Dedifferentiated amniotic fluid mesenchymal stem cell (primary cell): ENCODE measurements around the gene FMO3.

Experiments used
- DNase-seq: peaks from one replicate; pipeline ENCODE4 v3.0.0-alpha.2; 2016; ENCODE audit errors: extremely low spot score

FMO3 gene

GRCh38 chr1:171090604-171091003 is at the start of gene FMO3:
TSS of gene FMO3 (plus strand) at chr1:171090905. CDS start at chr1:171092659, 1,754 bp downstream.
- no peak for DNase-seq

DNA sequence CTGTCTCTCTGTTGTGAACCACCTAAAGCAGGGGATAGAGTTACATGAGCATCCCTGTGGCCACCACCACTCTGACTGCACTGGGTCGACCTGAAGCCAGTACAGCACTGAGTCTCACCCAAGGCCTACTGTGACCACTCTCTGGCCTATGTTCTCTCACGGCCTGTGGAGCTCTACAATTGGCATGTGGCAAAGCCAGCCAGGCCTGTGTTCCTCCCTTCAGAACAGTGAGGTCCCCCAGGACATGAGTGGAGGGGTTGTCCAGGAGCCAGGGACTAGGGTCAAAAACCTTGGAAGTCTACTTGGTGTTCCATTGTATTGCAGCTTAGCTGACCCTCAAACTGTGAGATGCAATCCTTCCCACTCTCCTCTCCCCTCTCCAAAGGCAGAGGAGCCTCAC is 42.7 kb upstream of the FMO3 start:
- DNase-seq, result no peak

- no peak for DNase-seq
Measured at GRCh38 chr1:171052977-171053376, 37.7 kb upstream of the FMO3 start.

DNA sequence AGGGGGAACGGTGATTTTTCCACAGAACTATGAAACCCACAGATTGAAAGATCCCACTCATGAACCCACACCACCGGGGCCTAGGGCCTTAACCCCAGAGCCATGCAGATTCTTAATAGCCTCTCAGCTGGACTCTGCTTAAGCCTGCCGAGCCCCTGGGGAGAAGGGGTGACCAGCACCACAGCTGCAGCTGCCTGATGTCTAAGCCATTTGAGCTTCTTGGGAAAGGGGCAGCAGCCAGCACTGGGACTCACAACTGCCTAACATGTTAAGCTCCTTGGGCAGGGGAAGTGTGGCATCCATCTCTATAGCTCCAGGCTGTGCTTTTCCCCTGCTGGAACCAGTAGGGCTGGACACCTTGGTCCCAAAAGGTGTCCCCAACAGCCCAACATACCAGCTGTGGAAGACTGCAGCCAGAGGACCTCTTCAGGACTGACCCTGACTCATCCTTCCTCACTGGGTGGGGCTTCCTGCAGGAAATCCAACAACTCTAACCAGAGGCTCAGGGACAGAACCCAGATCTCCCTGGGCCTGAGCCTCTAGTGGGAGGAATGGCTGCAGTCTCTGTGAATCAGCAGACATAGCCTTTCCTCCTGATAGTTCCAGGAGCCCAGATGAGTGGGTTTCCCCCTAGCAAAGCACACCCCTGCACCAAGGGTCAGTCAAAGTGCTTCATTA is 34.6 kb upstream of the FMO3 start:
- no peak for DNase-seq

DNA sequence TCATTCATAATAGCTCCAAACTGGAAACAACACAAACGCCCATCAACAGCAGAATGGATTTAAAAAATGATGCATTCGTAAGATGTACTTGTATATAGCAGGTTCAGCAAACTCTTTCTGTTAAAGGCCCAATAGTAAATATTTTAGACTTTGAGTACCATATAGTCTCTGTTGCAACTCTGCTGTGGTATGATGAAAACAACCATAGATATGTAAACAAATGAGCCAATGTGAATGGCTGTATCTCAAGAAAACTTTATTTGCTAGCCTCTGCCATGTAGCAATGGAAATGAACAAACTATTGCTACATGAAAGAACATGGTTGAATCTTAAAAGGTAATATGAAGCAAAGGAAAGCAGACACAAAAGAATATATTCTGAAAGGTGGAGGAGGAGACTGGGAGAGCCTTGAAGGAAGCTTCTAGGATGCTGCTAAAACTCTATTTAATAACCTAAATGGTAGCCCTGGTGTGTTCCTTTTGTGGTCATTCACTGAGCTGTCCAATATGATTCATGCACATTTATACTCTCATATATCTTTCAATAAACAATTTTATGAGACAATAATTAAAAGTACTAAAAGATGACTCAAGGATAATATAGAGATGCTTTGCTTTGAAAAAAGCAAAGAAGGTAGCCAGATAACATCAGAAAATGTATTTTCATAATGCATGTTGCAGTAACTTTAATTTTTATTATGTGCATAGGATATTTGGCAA is 29.1 kb upstream of the FMO3 start:
- DNase-seq, result no peak

GRCh38 chr1:171062902-171063301 is 27.8 kb upstream of the FMO3 start:
- no peak for DNase-seq

- DNase-seq, result no peak
Measured at GRCh38 chr1:171075041-171075440, 15.7 kb upstream of the FMO3 start.

DNA sequence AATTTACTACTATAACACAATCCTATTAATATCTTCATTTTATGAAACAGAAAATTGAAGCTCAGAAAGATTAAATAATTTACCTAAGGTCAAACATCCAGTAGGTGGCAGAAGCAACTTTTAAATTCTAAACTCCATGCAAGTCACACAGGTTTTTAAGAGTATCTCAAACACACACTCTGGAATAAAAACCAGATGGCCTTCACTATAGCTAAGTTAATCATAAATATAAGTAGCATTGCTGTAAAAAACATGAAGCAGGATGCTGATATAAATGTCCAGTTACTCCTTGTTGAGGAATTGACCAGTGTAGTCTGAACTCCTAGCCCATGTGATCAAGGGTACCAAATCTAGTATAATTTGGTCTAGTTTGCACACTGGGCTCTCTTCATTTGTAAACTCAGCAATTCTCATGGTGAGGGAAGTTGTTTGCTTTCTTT is 9.4 kb upstream of the FMO3 start:
- peak; percentile 71 for DNase-seq

- DNase-seq, result no peak
Measured at GRCh38 chr1:171081763-171082201, 8.9 kb upstream of the FMO3 start.

GRCh38 chr1:171082606-171083005 is 8.1 kb upstream of the FMO3 start:
- no peak for DNase-seq

DNA sequence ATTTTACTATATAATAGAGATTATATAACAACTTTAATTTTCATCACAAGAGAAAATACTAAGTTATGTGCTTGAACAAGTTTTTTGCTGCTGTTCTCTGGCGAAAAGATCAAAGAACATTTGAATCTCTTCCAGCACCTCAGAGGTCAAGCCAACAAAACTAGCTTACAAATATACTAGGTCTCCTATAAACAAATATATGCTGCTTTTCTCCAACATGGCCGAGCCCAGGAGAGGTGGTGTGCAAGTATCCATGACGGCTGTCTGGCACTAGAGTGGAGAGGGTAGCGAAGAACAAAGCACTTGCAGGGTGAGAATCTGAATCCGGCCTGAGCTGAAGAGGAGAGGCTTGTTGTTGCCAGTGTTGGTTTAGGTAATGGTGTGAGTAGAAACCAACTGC is 7.5 kb upstream of the FMO3 start:
- no peak for DNase-seq

GRCh38 chr1:171084091-171084490 is 6.6 kb upstream of the FMO3 start:
- no peak for DNase-seq

- no peak for DNase-seq
Measured at GRCh38 chr1:171084870-171085269, 5.8 kb upstream of the FMO3 start.

GRCh38 chr1:171087896-171088295 is 2.8 kb upstream of the FMO3 start:
- no peak for DNase-seq

- DNase-seq, result no peak
Measured at GRCh38 chr1:171103862-171104261, 13.2 kb downstream of the FMO3 start.

DNA sequence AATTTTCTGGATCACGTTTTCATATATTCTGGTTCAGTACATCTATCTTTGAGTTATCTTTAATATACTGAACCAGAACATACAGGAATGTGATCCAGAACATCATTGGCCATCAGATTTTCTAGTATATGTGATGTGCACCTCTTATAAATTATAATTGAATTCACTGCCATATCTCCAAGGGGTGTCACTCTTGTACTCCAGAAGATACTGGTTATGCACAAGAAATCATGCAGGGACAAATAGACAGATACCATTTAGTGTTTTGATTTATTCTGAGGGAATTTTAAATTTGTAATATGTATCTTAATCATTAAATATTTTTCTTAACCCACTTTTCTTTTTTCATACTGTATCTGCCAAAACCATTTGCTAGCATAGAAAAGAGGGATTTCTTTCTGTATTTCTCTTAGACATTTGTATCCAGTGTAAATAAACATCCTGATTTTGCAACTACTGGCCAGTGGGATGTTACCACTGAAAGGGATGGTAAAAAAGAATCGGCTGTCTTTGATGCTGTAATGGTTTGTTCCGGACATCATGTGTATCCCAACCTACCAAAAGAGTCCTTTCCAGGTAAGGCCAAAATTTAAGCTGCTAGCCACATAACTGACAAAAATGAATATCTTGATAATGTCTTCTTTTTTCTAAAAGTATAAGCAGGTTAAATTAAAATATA is 16.7 kb downstream of the FMO3 start:
- no peak for DNase-seq

DNA sequence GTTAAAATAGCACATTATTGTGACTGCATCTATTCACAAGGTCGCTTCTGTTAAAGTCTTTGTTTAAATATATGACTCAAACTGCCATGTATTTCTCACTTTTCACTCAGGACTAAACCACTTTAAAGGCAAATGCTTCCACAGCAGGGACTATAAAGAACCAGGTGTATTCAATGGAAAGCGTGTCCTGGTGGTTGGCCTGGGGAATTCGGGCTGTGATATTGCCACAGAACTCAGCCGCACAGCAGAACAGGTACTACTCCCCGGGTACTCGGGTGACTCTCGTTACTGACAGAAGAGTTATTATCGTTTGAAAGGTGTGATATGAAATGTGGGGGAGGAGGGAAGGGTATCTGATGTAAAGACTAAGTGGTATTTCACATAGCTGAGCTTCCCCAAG is 17.3 kb downstream of the FMO3 start:
- no peak for DNase-seq

GRCh38 chr1:171109966-171110365 is 19.3 kb downstream of the FMO3 start:
- DNase-seq, result no peak

- DNase-seq, result peak; percentile 45
Measured at GRCh38 chr1:171110621-171111326, 20.1 kb downstream of the FMO3 start.

- DNase-seq, result no peak
Measured at GRCh38 chr1:171112119-171112518, 21.4 kb downstream of the FMO3 start.

DNA sequence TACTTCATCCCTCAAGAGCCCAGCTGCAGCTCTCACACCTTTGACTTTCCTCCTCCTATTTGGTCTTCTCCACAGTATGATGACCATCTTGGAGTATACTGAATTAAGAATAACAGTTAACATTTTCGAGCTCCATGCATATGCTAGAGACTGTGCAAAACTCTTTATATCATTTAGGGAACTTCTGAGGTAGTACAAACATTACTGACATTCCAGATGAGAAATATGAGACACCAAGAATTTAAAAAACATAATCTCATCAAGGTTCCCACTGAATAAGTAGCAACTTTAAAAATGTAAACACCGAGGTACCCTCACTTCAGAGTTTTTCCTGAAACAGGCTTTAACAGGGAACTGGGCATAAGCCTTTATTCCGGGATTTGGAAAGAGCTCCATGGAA is 22.7 kb downstream of the FMO3 start:
- DNase-seq, result no peak

GRCh38 chr1:171115280-171115897 is 24.7 kb downstream of the FMO3 start:
- no peak for DNase-seq
